ENCODE measurements around the gene ADCY9. TPM values are rescaled to one million over a fixed set of nuclear protein-coding genes. Genes with fewer than 3 reads are reported as not detected.

ADCY9 gene
- total RNA-seq, 1 experiment from 2014 or later: 14.2 TPM

DNA sequence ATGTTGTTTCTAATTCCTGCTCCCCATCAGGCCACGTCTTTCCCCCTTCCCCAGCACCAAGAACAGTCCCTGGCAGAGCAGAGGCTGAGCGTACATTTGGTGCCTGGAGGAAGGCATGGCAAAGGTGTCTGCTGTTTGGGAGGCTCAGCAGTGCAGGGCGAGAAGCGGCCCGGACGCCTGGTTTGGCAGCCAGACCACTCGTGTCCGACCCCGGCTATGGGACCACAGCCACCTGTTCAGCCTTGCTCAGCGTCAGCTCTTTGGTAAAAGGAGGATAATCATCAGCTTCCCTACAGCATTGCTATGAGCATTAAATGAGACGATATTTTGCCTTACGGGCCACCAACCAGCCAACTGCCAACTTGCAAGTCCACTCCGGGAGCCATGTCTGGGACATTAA lies 129.0 kb downstream of the ADCY9 start:
- Mint-ChIP-seq H3K27me3 (ENCODE audit: insufficient read depth, unreplicated experiment) (no peaks in the 10 kb centered on the region), H3K27ac (ENCODE audit: low read depth, unreplicated experiment) (no peak overlapping the region), H3K36me3 (ENCODE audit: insufficient read depth, unreplicated experiment) (peaks cover 32% of the 10 kb centered on the region), H3K4me1 (ENCODE audit: insufficient read depth, unreplicated experiment) (peaks cover 10% of the 10 kb centered on the region), H3K9me3 (ENCODE audit: unreplicated experiment) (no peaks in the 10 kb centered on the region), H3K4me3 (ENCODE audit: unreplicated experiment) (no peak overlapping the region)
- intact Hi-C loops (cut with micrococcal nuclease): no loop called here
- TF ChIP-seq, protein P1, sequence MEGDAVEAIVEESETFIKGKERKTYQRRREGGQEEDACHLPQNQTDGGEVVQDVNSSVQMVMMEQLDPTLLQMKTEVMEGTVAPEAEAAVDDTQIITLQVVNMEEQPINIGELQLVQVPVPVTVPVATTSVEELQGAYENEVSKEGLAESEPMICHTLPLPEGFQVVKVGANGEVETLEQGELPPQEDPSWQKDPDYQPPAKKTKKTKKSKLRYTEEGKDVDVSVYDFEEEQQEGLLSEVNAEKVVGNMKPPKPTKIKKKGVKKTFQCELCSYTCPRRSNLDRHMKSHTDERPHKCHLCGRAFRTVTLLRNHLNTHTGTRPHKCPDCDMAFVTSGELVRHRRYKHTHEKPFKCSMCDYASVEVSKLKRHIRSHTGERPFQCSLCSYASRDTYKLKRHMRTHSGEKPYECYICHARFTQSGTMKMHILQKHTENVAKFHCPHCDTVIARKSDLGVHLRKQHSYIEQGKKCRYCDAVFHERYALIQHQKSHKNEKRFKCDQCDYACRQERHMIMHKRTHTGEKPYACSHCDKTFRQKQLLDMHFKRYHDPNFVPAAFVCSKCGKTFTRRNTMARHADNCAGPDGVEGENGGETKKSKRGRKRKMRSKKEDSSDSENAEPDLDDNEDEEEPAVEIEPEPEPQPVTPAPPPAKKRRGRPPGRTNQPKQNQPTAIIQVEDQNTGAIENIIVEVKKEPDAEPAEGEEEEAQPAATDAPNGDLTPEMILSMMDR (IDR thresholded peaks at IDR 0.05; ENCODE audit: unreplicated experiment): no peak
- no peak for DNase-seq (ENCODE audit: unreplicated experiment)
- POLR2A ChIA-PET: no interaction called here
- no TSS peak for BruUV-seq (replicated peaks)
- CTCF ChIA-PET: interaction anchor here (1.0 kb wide), 1 partner anchor 268 kb away, joined by 3 read pairs; no protein-coding TSS in a partner anchor

DNA sequence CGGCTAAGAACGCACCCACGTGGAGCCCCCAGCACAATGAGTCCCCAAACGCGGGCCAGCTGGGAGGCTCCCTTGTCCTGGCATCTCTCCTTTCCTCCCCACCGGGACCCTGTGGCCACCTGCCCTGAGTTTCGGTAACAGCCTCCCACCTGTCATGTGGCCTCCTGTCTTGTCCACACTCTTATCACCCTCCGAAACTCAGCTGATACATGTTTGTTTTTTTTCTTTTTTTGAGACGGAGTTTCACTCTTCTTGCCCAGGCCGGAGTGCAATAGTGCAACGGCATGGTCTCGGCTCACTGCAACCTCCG lies 130.1 kb downstream of the ADCY9 start:
- no peak overlapping the region for H3K27ac Mint-ChIP-seq (ENCODE audit: low read depth, unreplicated experiment)
- TF ChIP-seq, protein P1 (IDR thresholded peaks at IDR 0.05; ENCODE audit: unreplicated experiment): no peak
- ChIA-PET CTCF (interaction anchor here (0.6 to 1.0 kb wide), 2 partner anchors 269 to 295 kb away, joined by 3 read pairs; no protein-coding TSS in a partner anchor), POLR2A (no interaction called here)
- no TSS peak for BruUV-seq (replicated peaks)
- H3K4me1 Mint-ChIP-seq (ENCODE audit: insufficient read depth, unreplicated experiment): peaks cover 10% of the 10 kb centered on the region
- no peak for DNase-seq (ENCODE audit: unreplicated experiment)
- H3K9me3 Mint-ChIP-seq (ENCODE audit: unreplicated experiment): no peaks in the 10 kb centered on the region
- peaks cover 32% of the 10 kb centered on the region for H3K36me3 Mint-ChIP-seq (ENCODE audit: insufficient read depth, unreplicated experiment)
- no peak overlapping the region for H3K4me3 Mint-ChIP-seq (ENCODE audit: unreplicated experiment)
- intact Hi-C loops (cut with micrococcal nuclease): no loop called here
- no peaks in the 10 kb centered on the region for H3K27me3 Mint-ChIP-seq (ENCODE audit: insufficient read depth, unreplicated experiment)

DNA sequence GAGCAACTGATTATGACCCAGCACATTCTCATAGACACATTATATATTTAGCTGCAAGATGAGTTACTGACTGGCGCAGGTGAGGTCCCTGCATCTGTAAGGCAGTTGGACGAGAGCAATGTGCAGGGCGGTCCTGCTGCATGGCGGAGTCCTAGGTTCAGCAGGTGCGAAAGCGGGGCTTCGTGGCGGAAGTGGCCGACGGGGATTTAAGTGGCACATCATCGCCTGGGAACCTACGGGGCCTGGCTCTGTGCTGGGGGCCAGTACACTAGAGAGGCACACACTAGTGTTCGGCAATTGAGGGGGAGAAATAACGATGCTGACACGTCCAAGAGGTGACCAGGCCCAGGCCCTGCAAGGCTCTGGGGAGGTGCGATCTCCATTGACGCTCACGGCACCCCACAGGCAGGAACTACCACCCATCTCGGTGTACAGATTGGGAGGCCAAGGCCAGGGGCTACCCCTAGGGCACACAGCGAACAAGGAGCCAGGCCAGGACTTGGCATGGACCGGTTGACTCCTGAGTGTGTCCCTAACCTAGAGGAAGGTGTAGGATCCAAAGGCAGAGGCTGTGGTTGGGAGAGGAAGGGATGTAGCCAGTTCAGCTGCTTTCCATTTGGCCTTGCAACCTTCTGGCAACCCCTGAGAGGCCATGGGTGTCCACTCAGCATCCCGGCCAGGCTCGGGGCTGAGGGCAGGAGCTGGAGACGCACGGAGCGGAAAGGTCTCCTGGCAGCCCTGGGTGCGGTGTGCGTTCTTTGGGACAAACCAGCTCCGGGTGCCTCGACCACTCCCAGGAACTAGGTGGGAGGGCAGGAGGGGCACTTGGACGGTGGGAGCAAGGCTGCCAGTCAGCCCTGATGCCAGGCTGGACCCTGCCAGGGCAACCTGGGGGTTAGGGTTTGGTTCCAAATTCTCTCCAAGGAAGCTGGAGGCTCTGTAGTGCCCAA lies 131.9 kb downstream of the ADCY9 start:
- no peaks in the 10 kb centered on the region for H3K27me3 Mint-ChIP-seq (ENCODE audit: insufficient read depth, unreplicated experiment)
- intact Hi-C loops (cut with micrococcal nuclease): loop anchor here (5.0 kb wide), 1 partner anchor 193 kb away; no protein-coding TSS in a partner anchor
- ChIA-PET POLR2A (interaction anchor here (0.6 to 1.6 kb wide), 3 partner anchors 128 to 288 kb away, joined by 3 to 6 read pairs (median 5); no protein-coding TSS in a partner anchor), CTCF (interaction anchor here (0.6 to 4.3 kb wide), 17 partner anchors 10 to 712 kb away, joined by 3 to 37 read pairs (median 4); no protein-coding TSS in a partner anchor)
- H3K9me3 Mint-ChIP-seq (ENCODE audit: unreplicated experiment): no peaks in the 10 kb centered on the region
- no peak for DNase-seq (ENCODE audit: unreplicated experiment)
- TF ChIP-seq, protein P1 (IDR thresholded peaks at IDR 0.05; ENCODE audit: unreplicated experiment): no peak
- H3K4me3 Mint-ChIP-seq (ENCODE audit: unreplicated experiment): no peak overlapping the region
- H3K27ac Mint-ChIP-seq (ENCODE audit: low read depth, unreplicated experiment): no peak overlapping the region
- H3K36me3 Mint-ChIP-seq (ENCODE audit: insufficient read depth, unreplicated experiment): peaks cover 25% of the 10 kb centered on the region
- peaks cover 16% of the 10 kb centered on the region for H3K4me1 Mint-ChIP-seq (ENCODE audit: insufficient read depth, unreplicated experiment)
- no TSS peak for BruUV-seq (replicated peaks)

- H3K36me3 Mint-ChIP-seq (ENCODE audit: insufficient read depth, unreplicated experiment): peaks cover 21% of the 10 kb centered on the region
- no peaks in the 10 kb centered on the region for H3K27me3 Mint-ChIP-seq (ENCODE audit: insufficient read depth, unreplicated experiment)
- no peak overlapping the region for H3K27ac Mint-ChIP-seq (ENCODE audit: low read depth, unreplicated experiment)
- H3K4me1 Mint-ChIP-seq (ENCODE audit: insufficient read depth, unreplicated experiment): peaks cover 16% of the 10 kb centered on the region
- TF ChIP-seq, protein P1 (IDR thresholded peaks at IDR 0.05; ENCODE audit: unreplicated experiment): peak; percentile 77
- peak; percentile 77 for DNase-seq (ENCODE audit: unreplicated experiment)
- BruUV-seq (replicated peaks): no TSS peak
- CTCF ChIA-PET: interaction anchor here (0.5 to 4.3 kb wide), 38 partner anchors 8 to 1068 kb away, joined by 3 to 37 read pairs (median 4); partner anchors contain the start of gene SRL
- POLR2A ChIA-PET: interaction anchor here (0.5 to 1.6 kb wide), 9 partner anchors 32 to 388 kb away, joined by 3 to 7 read pairs (median 3); no protein-coding TSS in a partner anchor
- no peaks in the 10 kb centered on the region for H3K9me3 Mint-ChIP-seq (ENCODE audit: unreplicated experiment)
- H3K4me3 Mint-ChIP-seq (ENCODE audit: unreplicated experiment): no peak overlapping the region
- intact Hi-C loops (cut with micrococcal nuclease): loop anchor here (1.0 to 5.0 kb wide), 5 partner anchors 129 to 348 kb away; no protein-coding TSS in a partner anchor
Observed at GRCh38 chr16:3983081-3983520, 133.1 kb downstream of the ADCY9 start.

Measured in MCF 10A (cell line).